H1 (cell line): ENCODE data around the gene ILDR2. TPM values are rescaled to one million over a fixed set of nuclear protein-coding genes. Genes with fewer than 3 reads are reported as not detected.

Experiments
- CTCF ChIA-PET: fragments of 300-600 bp; sonication (Branson Sonifier 250); formaldehyde crosslinking; loops from one replicate; lab custom pipeline; 2021; ENCODE audit not compliant: partially characterized antibody; lab: Charles Lee
- POLR2A ChIA-PET: fragments of 300-600 bp; sonication (Branson Sonifier 250); formaldehyde crosslinking; loops from one replicate; lab custom pipeline; 2021; ENCODE audit warnings: inconsistent platforms; ENCODE audit not compliant: partially characterized antibody; lab: Charles Lee
- DNase-seq, 2 experiments: peaks; one replicate each; pipeline versions ENCODE4 v3.0.0 to v3.0.0-alpha.2; 2010 to 2022; ENCODE audit warnings: low spot score in 2 of 2, low read depth in 1 of 2, mixed read lengths in 1 of 2
- FAIRE-seq: peaks from 2 replicates; lab custom pipeline; 2011; peaks lifted over from hg19 to GRCh38; lab: Jason Lieb, UNC
- H2AFZ ChIP-seq: 2 replicates; pipeline ENCODE4 v1.8.1; 2012; ENCODE audit warnings: low read length, inconsistent platforms
- H2AK5ac ChIP-seq: 2 replicates; pipeline ENCODE4 v1.6.1; 2013; ENCODE audit warnings: low read depth, low read length
- H2BK120ac ChIP-seq: replicated peaks from 2 replicates; pipeline ENCODE3; 2013; ENCODE audit warnings: low read depth, low read length, inconsistent platforms
- H2BK12ac ChIP-seq: 2 replicates; pipeline ENCODE4 v1.6.1; 2013; ENCODE audit warnings: low read depth, low read length
- H2BK15ac ChIP-seq: 2 replicates; pipeline ENCODE4 v1.6.1; 2013; ENCODE audit warnings: low read length
- H2BK20ac ChIP-seq: 2 replicates; pipeline ENCODE4 v1.6.1; 2013; ENCODE audit warnings: low read length
- H2BK5ac ChIP-seq: 2 replicates; pipeline ENCODE4 v1.6.1; 2013; ENCODE audit warnings: low read depth, low read length
- H3K14ac ChIP-seq: 2 replicates; pipeline ENCODE4 v1.6.1; 2013; ENCODE audit warnings: inconsistent platforms; ENCODE audit not compliant: insufficient read length
- H3K18ac ChIP-seq: 2 replicates; pipeline ENCODE4 v1.6.1; 2013; ENCODE audit warnings: low read length; ENCODE audit errors: extremely low read depth
- H3K23ac ChIP-seq: 2 replicates; pipeline ENCODE4 v1.6.1; 2013; ENCODE audit warnings: inconsistent platforms; ENCODE audit not compliant: insufficient read length
- H3K23me2 ChIP-seq: 2 replicates; pipeline ENCODE4 v1.6.1; 2013; ENCODE audit warnings: low read depth, low read length
- H3K27ac ChIP-seq: 2 replicates; pipeline ENCODE4 v1.6.1; 2011; ENCODE audit warnings: low read depth, low read length, inconsistent platforms
- H3K27me3 ChIP-seq, 4 experiments: replicated peaks in 1 of 4; 1 replicate in 1 of 4; 2 replicates in 3 of 4; pipeline versions ENCODE4 v1.6.1 to v1.8.1; 2011 to 2013; ENCODE audit warnings: low read length in 3 of 4, mild to moderate bottlenecking in 3 of 4, inconsistent platforms in 2 of 4, mixed read lengths in 2 of 4, moderate library complexity in 1 of 4; ENCODE audit not compliant: control insufficient read depth in 3 of 4, insufficient read depth in 3 of 4; ENCODE audit errors: extremely low read depth in 1 of 4
- H3K36me3 ChIP-seq, 4 experiments: 2 replicates each; pipeline versions ENCODE4 v1.6.1 to v1.8.1; 2011 to 2013; ENCODE audit warnings: mild to moderate bottlenecking in 4 of 4, low read length in 3 of 4, moderate library complexity in 2 of 4, control low read depth in 1 of 4, inconsistent platforms in 1 of 4; ENCODE audit not compliant: insufficient read depth in 4 of 4, control insufficient read depth in 2 of 4
- H3K4ac ChIP-seq: replicated peaks from 2 replicates; pipeline ENCODE3; 2013; ENCODE audit warnings: low read length, low read depth, mixed read lengths, inconsistent platforms; ENCODE audit not compliant: insufficient read length
- H3K4me1 ChIP-seq, 4 experiments: replicated peaks in 1 of 4; 1 replicate in 1 of 4; 2 replicates in 3 of 4; pipeline versions ENCODE4 v1.6.1 to v1.8.1; 2011 to 2013; ENCODE audit warnings: low read length in 3 of 4, inconsistent platforms in 2 of 4, mixed read lengths in 1 of 4; ENCODE audit not compliant: insufficient read depth in 4 of 4, control insufficient read depth in 3 of 4
- H3K4me2 ChIP-seq, 2 experiments: 2 replicates each; pipeline versions ENCODE4 v1.6.1 to v1.8.1; 2011 to 2013; ENCODE audit warnings: low read depth in 2 of 2, low read length in 2 of 2, control low read depth in 1 of 2, inconsistent platforms in 1 of 2, mild to moderate bottlenecking in 1 of 2; ENCODE audit not compliant: insufficient read depth in 1 of 2
- H3K4me3 ChIP-seq, 4 experiments: fragments of 200-600, 300-600 bp in 1 of 4; sonication (generic), shearing (Covaris generic), sonication (Bioruptor Twin) in 1 of 4; 2 replicates each; pipeline versions ENCODE4 v1.5.1 to v1.8.1; 2011 to 2016; ENCODE audit warnings: low read length in 4 of 4, low read depth in 3 of 4, control low read depth in 2 of 4, inconsistent platforms in 2 of 4, mild to moderate bottlenecking in 2 of 4, mixed read lengths in 1 of 4, moderate library complexity in 1 of 4; ENCODE audit not compliant: insufficient read depth in 2 of 4; ENCODE audit errors: extremely low read depth in 1 of 4
- H3K56ac ChIP-seq: replicated peaks from 2 replicates; pipeline ENCODE3; 2013; ENCODE audit warnings: low read depth, mild to moderate bottlenecking, mixed read lengths, low read length, inconsistent platforms; ENCODE audit not compliant: insufficient read length
- H3K79me1 ChIP-seq: 2 replicates; pipeline ENCODE4 v1.6.1; 2013; ENCODE audit warnings: low read depth, low read length, control low read depth
- H3K79me2 ChIP-seq, 2 experiments: 2 replicates each; pipeline versions ENCODE4 v1.6.1 to v1.8.1; 2012 to 2013; ENCODE audit warnings: low read length in 2 of 2, mild to moderate bottlenecking in 2 of 2, inconsistent platforms in 1 of 2; ENCODE audit not compliant: insufficient read depth in 2 of 2, control insufficient read depth in 1 of 2
- H3K9ac ChIP-seq, 4 experiments: replicated peaks in 1 of 4; 1 replicate in 1 of 4; 2 replicates in 3 of 4; pipeline versions ENCODE4 v1.6.1 to v1.8.1; 2011 to 2013; ENCODE audit warnings: low read depth in 3 of 4, low read length in 3 of 4, control low read depth in 2 of 4, mild to moderate bottlenecking in 2 of 4, moderate library complexity in 2 of 4, inconsistent platforms in 1 of 4; ENCODE audit errors: extremely low read depth in 1 of 4
- H3K9me3 ChIP-seq, 2 experiments: 2 replicates each; pipeline versions ENCODE4 v1.6.1 to v1.8.1; 2012 to 2013; ENCODE audit warnings: mild to moderate bottlenecking in 2 of 2, moderate library complexity in 2 of 2, control low read depth in 1 of 2, inconsistent platforms in 1 of 2, low read depth in 1 of 2, low read length in 1 of 2, mixed read lengths in 1 of 2; ENCODE audit not compliant: insufficient read depth in 2 of 2
- H4K20me1 ChIP-seq, 2 experiments: replicated peaks in 1 of 2; 2 replicates each; pipeline versions ENCODE3 to v1.8.1; 2011 to 2013; ENCODE audit warnings: inconsistent platforms in 2 of 2, low read length in 2 of 2, mild to moderate bottlenecking in 1 of 2; ENCODE audit not compliant: insufficient read depth in 2 of 2, control insufficient read depth in 1 of 2
- H4K5ac ChIP-seq: 2 replicates; pipeline ENCODE4 v1.6.1; 2013; ENCODE audit warnings: low read length, low read depth, mixed read lengths, inconsistent platforms; ENCODE audit not compliant: insufficient read length
- H4K8ac ChIP-seq: 2 replicates; pipeline ENCODE4 v1.8.0; 2013; ENCODE audit warnings: mild to moderate bottlenecking, moderate library complexity, low read length, inconsistent platforms; ENCODE audit not compliant: insufficient read depth; ENCODE audit errors: extremely low read depth
- H4K91ac ChIP-seq: replicated peaks from 2 replicates; pipeline ENCODE3; 2013; ENCODE audit warnings: low read length, mixed read lengths, inconsistent platforms; ENCODE audit not compliant: insufficient read length
- GABPA ChIP-seq: IDR thresholded peaks from 2 replicates; pipeline ENCODE4 v1.6.1; 2011; ENCODE audit warnings: mild to moderate bottlenecking, low read length, moderate library complexity, borderline replicate concordance; ENCODE audit not compliant: insufficient read depth
- JUN ChIP-seq: IDR thresholded peaks from 2 replicates; pipeline ENCODE4 v1.6.1; 2011; ENCODE audit warnings: low read depth, mild to moderate bottlenecking, improper control_type of control experiment, low read length
- SIX5 ChIP-seq: IDR thresholded peaks from 2 replicates; pipeline ENCODE4 v1.6.1; 2011; ENCODE audit warnings: mild to moderate bottlenecking, low read depth, low read length
- WGBS, 2 experiments: shearing (Covaris generic) in 1 of 2; methylation state at CpG; one replicate each; pipeline versions ENCODE4 v1.1.6 to v1.1.7; 2013 to 2015; ENCODE audit warnings: low lambda C conversion rate in 2 of 2, mixed read lengths in 2 of 2, inconsistent platforms in 1 of 2, low coverage in 1 of 2, missing lambda C conversion rate in 1 of 2; ENCODE audit not compliant: insufficient replicate concordance in 2 of 2, insufficient coverage in 1 of 2, insufficient read length in 1 of 2; ENCODE audit errors: extremely low coverage in 1 of 2, missing lambda C conversion rate in 1 of 2; 5-methylcytosine and 5-hydroxymethylcytosine counted together
- polyA plus RNA-seq, 7 experiments: library from polyadenylated mRNA; depleted of rRNA in 3 of 7; stranded (reverse) in 5 of 7; unstranded in 2 of 7; fragments of >200 nt in 5 of 7; fragments of 200-250 nt in 2 of 7; gene quantifications; 1 replicate in 5 of 7; 2 replicates in 1 of 7; 4 replicates in 1 of 7; pipeline versions ENCODE4 v1.2.1 to v1.2.3, GENCODE V29; 2011 to 2013; ENCODE audit warnings: missing spikeins in 2 of 7, mixed read lengths in 2 of 7
- total RNA-seq: library from RNA; stranded (reverse); fragmentation: NEBNext Ultra II Directional; extraction: Animal tissue kit (Norgen Biotek cat#: 25700); gene quantifications from 2 replicates; pipeline ENCODE4 v1.2.1, GENCODE V29; 2021

ILDR2 gene
- total and polyA plus RNA-seq, 2 of the 8 experiments (the other 6 are each of a cell fraction or from before 2014, with no cell fraction given) = 0.85 to 0.86 TPM

DNA sequence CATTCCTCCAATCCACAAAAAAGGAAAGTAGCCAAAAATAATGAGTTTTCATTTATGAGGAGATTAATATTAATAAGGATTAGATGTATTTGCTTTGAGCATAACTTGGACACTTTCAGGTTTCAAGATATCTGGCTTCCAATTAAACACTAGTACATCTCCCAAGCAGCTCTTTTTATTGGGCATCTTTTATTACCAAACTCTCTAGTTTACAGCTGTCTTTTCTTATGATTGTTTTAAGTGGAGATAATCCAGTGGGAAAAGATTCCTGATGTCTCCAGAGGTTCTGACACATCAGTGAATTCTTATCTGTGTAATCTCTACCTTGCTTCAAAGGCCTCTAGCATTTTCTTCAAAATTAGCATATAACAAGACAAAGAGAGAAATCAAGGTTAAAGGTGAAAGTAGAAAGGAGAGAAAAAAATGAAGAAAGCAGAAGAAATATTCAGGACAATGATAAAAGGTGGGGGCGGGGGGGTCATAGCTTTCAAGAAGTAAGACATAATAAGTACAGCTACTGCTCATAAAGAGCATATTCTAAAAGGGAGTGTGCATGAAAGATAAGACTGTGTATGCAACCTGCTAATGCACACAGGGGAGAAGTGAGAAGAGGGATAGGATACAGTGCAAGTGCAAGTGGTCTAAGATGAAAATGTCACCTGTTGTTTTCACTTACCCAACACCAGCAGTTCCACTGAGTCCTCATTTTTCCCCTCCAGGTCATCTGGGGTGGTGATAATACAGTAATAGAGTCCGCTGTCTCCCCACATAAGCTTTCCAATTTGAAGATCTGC is 19.1 kb downstream of the ILDR2 start:
- Histone ChIP-seq H4K5ac (no peak overlapping the region), H3K56ac (no peak overlapping the region), H3K4me3 (no peak overlapping the region), H3K4ac (no peak overlapping the region), H3K14ac (no peak overlapping the region), H3K27me3 (peaks cover 0 to 1% (median 0%) of the 10 kb centered on the region in 4 experiments; a peak in 1 of 7 replicates), H2BK12ac (no peak overlapping the region), H2BK20ac (no peak overlapping the region), H2BK5ac (no peak overlapping the region), H2AK5ac (no peak overlapping the region), H3K23ac (no peak overlapping the region), H4K91ac (no peak overlapping the region), H3K9ac (no peak overlapping the region), H3K79me1 (no peaks in the 10 kb centered on the region), H3K9me3 (no peaks in the 10 kb centered on the region), H3K79me2 (no peaks in the 10 kb centered on the region), H2AFZ (no peak overlapping the region), H2BK15ac (no peak overlapping the region), H4K20me1 (no peaks in the 10 kb centered on the region), H3K4me1 (peaks cover 0 to 6% (median 2%) of the 10 kb centered on the region in 4 experiments; a peak in 3 of 7 replicates), H3K23me2 (no peaks in the 10 kb centered on the region), H3K18ac (no peak overlapping the region), H3K36me3 (no peaks in the 10 kb centered on the region), H4K8ac (no peak overlapping the region), H3K4me2 (no peak overlapping the region), H3K27ac (no peak overlapping the region), H2BK120ac (no peak overlapping the region)
- FAIRE-seq = no peak
- ChIA-PET POLR2A (no interaction called here), CTCF (interaction anchor here (0.7 to 2.5 kb wide), 6 partner anchors 10 to 103 kb away, joined by 3 to 8 read pairs (median 5); no protein-coding TSS in a partner anchor)
- TF ChIP-seq GABPA = no peak
- no peak for TF ChIP-seq SIX5
- no peak for TF ChIP-seq JUN
- WGBS, 2 experiments = 80% methylated on average over 2 of the region's 2 CpGs; no CpG with 5 or more reads in 1 of the 2 experiments
- DNase-seq = no peak
